Endothelial cell of umbilical vein (primary cell): Measurements from ENCODE around the gene THTPA.

ENCODE experiments used
- CTCF ChIP-seq, 2 donors: IDR thresholded peaks; 1 replicate in 1 of 2; 2 replicates in 1 of 2; pipeline ENCODE4 v1.5.1; 2011; ENCODE audit warnings: low read length in 2 of 2, mild to moderate bottlenecking in 2 of 2, moderate library complexity in 2 of 2, control low read depth in 1 of 2, inconsistent platforms in 1 of 2, low read depth in 1 of 2; ENCODE audit not compliant: insufficient read depth in 1 of 2; ENCODE audit errors: extremely low read depth in 1 of 2
- EZH2 ChIP-seq: IDR thresholded peaks from 2 replicates; pipeline ENCODE4 v1.6.1; 2012; ENCODE audit warnings: borderline replicate concordance, low read depth, mild to moderate bottlenecking, moderate library complexity, low read length, inconsistent platforms; ENCODE audit not compliant: severe bottlenecking
- FOS ChIP-seq: IDR thresholded peaks from 2 replicates; pipeline ENCODE4 v1.6.1; 2011; ENCODE audit warnings: mild to moderate bottlenecking, low read length, moderate library complexity, borderline replicate concordance; ENCODE audit not compliant: insufficient read depth
- GATA2 ChIP-seq: IDR thresholded peaks from 2 replicates; pipeline ENCODE4 v1.7.0; 2011; ENCODE audit warnings: low read depth, mild to moderate bottlenecking, moderate library complexity, mixed read lengths, low read length; ENCODE audit not compliant: insufficient read length, insufficient read depth
- MAX ChIP-seq: IDR thresholded peaks from 2 replicates; pipeline ENCODE4 v1.6.1; 2011; ENCODE audit not compliant: insufficient read depth, insufficient read length
- MYC ChIP-seq: IDR thresholded peaks from one replicate; pipeline ENCODE4 v1.6.1; 2011; ENCODE audit warnings: mild to moderate bottlenecking, low read depth, low read length
- POLR2A ChIP-seq: IDR thresholded peaks from 2 replicates; pipeline ENCODE4 v1.6.1; 2012; ENCODE audit warnings: low read depth, mild to moderate bottlenecking, control low read depth, low read length
- POLR2AphosphoS5 ChIP-seq: IDR thresholded peaks from 2 replicates; pipeline ENCODE4 v1.6.1; 2012; ENCODE audit warnings: low read depth, mild to moderate bottlenecking, control low read depth, low read length, moderate library complexity; ENCODE audit not compliant: insufficient read depth

GRCh38 chr14:23579739-23580138 lies 23.7 kb downstream of the THTPA start:
- TF ChIP-seq CTCF (IDR thresholded peaks at IDR 0.05; ENCODE audit: extremely low read depth in 1 of 2, insufficient read depth in 1 of 2, low read depth in 1 of 2, low read length in 2 of 2), result no peak
- TF ChIP-seq EZH2, result no peak
- no peak for TF ChIP-seq POLR2AphosphoS5
- no peak for TF ChIP-seq POLR2A
- no peak for TF ChIP-seq MAX
- TF ChIP-seq MYC, result no peak
- no peak for TF ChIP-seq FOS
- TF ChIP-seq GATA2, result no peak
